Measurements from ENCODE around the gene ELOVL5.

ELOVL5 gene

DNA sequence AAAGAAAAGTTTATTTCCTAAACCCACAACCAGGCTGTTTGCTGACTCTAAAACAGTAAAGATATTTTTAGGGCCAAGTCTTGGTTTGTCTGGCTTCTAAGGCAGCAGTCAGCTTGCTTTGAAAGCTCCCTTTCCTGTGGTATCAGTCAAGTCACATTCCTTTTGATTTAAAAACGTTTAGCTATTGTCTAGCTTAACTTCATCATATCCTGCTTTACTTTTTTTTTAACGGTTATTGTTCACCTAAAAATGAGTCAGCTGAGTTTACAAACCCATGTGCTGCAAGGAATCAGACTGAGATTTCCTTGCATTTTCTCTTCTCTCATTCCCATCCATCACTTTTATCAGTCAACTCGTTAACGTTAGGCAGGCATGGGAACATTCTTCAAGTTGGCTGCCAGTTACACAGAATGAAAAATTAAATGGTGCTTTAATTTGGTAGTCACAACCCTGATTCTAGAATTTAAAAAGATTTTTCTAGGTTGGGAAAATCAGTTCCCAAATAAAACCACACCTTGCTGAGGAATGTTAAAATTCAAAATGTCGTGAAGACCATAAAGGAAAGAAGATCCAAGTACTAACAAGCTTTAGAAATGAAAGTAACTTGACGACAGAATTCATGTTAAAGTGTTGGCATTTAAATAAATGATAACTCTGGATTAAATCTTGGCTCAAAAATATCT lies 45.9 kb downstream of the ELOVL5 start:
- DNase-seq = no peak

DNA sequence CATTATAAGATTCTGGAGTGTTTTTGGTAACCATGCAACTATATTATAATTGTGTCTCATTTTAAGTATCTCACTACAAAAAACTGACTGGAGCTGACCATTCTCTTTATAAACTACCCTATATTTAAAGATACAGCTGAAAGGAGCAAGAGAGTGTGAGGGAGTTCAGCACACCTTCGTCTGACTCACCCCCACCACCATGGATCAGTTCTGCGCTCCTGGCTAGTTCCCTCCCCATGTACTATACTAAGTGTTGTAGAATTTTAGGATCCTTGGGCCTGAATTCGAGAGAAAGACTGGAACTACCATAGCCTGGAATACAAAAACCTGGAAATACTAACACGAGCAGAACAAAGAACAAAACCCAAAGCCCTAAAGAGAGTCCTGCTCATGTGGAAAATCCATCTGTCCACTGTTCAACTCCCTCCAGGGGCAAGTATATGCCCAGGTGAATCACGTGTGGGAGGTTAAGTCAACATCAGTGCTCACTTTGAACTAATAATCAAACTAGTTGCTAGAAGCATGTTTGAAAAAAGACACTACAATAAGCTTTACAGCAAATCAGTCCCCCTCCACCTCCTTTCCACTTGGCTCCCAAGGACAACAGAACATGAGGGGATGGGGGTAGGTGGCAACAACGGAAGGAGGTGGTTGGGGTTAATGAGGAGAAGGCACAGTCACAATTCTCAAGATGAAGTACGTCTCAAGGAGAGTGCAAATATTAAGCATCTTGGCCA lies 46.8 kb downstream of the ELOVL5 start:
- DNase-seq = no peak

DNA sequence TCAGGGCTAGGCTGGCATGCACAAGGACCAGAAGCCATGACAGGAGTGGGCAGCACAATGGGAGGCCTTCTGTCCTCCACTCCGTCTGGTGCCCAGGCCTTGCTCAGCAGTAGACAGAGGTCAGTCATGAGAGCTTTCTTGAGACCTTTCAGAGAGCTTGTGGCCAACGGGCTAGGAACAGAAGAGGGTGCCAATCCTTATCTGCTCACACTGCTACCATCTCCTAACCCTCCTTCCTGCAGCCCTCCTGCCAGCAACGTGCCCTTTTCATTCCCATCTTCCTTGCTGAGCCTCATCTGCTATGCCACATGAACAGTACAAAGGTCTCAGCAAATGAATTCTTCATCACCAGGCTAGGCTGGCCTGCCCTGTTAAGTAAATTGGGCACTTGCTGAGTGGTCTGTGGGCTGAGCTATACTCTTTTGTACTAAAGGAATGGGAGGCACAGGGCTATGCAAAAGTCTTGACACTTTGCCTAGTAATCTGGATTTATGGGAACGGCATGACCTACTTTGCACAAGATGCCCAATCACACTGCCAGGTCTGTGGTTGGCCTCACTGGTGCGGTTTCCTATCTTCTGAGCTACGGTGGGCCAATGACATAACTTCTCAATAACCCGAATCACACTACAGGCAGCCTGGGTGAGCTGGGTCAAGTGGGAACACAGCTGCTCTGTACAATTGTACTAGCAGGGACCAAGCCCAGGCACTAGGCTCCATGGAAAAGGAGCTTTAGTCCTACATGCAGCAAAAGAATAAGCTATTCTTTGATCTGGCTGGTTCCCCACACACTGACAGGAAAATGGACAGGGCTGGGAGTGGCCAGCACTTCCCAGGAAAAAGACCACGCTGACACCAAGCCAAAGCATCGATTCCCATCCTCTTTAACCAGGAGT lies 47.8 kb downstream of the ELOVL5 start:
- no peak for DNase-seq

DNA sequence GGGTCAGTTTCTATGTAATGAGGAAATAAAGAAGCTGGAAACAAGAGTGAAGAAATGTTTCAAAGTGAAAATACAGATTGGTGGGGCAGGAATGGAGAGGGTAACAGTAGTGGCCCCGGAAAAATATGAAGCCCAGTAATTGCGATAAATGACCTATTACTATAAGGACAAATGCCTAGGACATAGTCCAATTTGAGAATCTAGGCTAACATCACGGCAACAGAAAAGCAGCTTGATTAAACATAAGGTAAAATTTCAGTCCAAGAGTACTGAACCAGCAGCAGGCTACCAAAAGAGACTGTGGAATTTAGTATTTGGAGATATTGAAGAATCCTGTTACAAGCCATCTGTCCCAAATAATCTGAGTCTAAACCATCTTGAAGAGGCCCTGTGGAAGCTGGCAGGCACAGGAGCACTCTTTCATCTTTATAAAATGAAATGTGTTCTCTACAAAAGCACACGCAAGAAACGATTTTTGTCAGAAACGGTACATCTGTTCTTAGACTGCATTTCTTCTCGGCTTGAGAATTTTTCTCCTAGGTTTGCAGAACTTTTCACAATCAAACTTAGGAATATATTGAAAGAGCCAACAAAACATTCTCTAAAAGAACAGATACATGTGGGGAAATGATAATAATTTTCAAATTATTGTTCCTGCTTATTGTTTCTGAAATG lies 49.3 kb downstream of the ELOVL5 start:
- DNase-seq = no peak

DNA sequence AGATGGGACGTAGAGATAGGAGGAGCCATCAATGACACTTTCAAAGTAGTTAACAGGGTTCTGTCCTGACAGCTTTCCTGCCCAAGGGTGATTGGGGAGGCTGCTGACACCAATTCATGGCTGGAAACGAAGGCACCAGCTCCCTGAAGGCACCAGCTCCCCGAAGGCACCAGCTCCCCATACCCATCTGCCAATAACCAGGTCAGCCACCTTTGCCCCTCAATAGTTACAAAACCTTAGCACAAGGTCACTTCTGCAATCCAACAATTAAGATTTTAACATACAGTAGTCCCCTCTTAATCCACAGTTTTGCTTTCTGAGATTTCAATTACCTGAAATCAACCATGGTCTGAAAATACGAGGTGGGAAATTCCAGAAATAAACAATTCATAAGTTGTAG lies 51.7 kb downstream of the ELOVL5 start:
- DNase-seq = no peak

DNA sequence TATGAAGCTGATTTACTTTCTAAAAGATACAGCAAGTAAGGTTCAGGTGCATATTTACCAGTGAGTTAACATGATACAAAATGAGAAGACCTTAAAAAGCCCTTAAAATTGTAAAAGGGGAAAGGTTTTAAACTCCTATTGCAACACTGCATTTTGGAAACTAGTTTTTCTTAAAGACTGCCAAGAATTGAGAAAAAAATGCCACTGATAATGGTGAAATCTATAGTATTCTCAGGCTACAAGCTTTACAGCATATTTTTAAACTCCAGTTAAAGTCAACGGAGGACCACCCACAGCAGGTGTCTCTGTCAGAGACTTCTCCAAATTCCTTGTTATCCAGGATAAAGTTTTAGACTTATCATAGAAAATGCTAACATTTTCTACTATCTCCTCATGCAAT lies 53.6 kb downstream of the ELOVL5 start:
- DNase-seq = no peak

DNA sequence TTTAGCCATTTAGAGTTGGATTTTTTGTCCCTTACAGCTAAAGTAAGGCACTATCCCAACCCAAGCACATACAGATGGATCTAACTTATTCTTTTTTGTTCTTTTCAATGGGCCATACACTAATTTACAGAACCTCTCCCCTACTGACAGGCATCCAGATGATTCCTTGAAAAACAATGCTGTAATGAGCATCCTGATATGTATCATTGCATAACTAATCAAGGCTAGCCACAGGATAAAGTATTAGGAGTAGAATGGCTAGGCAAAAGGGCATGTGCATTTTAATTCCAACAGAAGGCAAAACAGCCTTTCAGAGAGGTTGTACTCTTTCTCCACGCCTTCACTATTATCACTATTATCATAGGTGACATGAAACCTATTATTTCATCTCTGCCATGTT lies 54.1 kb downstream of the ELOVL5 start:
- DNase-seq = no peak

DNA sequence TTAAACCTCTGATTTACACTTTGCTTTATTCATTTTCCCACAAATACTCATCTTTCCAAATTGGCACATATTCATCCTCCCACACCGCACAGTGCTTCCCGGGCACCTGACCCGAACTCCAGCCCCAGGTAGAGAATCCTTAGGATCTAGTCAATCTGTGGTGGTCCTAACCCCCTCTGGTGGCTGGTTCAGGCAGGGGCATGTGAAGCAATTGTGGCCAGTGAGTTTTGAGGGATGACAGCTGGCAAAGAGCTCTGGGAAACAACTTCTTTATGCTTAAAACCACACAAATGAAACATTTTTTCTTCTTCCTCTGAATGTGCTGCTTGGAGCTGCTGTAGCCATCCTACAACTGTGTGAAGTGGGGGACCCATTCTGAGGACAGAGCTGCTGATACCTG lies 54.7 kb downstream of the ELOVL5 start:
- DNase-seq = no peak

DNA sequence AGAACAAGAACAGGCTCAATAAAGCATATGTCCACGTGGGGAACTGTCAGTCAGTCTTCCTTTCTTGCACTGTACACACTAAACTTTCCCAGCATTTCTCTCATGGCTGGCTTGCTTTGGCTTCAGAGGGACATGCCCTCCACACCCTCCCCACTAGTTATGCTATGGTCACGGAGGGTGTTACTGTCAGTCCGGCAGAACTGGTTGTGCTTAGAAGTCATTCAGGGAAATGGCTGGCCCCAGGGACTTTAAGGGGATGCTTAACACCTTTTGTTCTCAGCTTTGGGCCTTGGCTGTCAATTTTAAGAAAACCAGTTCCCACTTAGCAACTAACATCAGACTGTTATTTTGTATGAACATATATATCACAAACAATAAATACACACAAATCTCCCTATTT lies 55.1 kb downstream of the ELOVL5 start:
- no peak for DNase-seq

DNA sequence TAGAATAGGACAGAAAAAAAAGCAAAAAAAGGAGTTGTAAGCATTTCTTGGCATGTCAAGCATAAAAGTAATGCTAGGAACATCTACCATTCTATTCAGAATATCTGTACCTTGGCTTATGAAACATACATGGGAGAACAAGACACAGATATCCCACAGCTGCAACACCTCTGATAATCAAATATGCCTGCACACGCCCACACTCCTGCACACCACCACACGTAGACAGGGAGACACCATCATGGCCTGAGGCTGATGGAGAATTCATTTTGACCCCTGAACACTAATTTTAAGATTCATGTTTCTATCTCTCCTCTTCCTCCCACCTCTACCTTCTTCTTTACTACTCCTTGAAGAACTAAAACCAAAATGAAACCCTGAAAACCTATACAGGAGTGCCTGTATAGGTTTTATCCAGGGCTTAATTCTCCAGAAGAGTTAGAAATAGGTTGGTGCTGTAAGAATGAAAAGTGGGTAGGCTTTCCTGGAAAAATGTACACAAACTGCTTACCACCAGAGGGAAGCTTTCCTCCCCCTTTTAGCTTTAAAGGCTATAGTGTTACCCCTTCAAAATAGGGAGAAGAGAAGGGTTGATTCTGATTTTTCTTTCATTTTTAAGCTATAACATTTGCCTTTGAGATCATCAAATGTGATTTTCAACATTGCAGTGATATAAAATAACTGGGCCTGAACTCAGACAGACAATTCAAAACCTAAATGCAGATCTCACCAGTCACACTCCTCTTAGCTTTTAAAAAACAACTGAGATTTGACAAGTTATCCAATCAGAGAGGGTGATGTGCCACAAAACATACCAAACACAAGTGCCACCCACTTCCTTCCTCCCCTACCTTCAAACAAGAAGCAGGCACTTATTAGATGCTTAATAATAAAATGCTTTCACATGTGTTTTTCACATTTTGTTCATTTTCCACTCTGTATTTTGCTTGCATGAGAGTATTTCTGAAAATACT lies 57.9 kb downstream of the ELOVL5 start:
- DNase-seq = no peak

DNA sequence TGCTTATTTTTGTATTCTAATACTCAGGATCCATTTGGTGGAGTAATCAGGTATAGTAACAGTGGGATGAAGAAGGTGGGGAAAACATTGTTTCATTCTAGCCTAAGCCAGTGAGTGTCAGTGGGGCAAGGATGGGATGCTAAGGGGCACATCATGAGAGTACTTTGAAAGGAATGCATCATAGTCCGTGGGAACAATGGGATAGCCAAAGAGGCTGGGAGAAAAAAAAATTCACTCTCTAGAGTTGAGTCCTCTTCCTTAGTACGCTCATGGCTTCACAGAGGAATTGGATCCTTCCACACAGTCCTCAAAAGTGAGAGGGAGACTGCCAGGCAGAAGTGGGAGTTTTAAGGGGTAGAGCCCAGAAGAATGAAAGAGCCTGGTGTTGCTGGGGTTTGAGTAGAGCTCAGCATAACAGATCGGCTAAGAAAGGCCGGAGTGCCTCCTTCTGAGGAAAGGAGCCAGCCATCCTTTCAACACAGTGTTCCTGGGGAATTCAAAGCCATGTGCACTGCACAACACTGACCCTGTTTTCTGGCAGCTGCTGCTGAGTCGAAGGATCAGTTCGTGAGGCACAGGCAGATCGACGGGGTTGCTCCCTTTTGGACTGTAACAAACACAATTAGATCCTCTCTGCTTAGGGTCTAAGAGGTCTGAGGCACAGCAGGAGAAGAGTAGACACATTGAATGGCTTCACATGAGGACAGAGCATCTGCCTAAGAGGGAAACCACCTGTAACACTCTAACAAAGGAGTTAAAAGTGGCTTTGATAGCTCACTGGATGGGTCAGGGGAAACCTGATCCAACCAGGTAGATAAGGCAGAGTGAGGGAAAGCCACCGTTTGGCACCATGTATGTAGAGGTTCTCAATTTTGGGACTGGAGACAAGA lies 61.2 kb downstream of the ELOVL5 start:
- no peak for DNase-seq

DNA sequence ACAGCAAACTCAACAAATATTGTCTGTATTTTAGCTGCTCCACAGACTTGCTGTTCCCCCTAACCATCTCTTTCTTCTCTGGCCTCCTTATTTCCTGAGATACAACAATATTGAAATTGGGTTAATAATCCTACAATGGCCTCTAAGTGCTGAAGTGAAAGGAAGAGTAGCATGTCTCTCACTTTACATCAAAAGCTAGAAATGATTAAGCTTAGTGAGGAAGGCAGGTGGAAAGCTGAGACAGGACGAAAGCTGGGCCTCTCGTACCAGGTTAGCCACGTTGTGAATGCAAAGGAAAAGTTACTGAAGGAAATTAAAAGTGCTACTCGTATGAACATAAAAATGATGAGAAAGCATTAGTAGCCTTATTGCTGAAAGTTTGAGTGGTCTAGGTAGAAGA lies 63.8 kb downstream of the ELOVL5 start:
- DNase-seq = no peak

DNA sequence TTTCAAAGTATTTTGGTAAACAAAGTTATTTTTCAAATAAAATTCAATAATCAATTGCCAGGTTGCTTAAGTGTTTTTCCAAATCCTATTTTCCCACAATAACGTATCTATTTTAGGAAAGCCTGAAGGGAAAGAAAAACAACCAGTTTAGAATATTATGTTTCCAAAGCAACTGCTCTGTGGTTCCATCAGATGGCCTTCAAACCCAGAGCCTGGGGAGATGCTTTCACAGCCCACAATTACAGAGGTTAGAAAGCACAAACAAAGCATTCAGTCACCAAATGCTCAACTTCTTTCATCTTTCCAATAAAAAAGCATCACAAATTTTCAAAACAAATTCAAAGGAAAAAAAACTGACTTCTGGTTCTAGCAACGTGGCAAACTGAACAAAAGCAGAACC lies 66.0 kb downstream of the ELOVL5 start:
- DNase-seq = no peak

DNA sequence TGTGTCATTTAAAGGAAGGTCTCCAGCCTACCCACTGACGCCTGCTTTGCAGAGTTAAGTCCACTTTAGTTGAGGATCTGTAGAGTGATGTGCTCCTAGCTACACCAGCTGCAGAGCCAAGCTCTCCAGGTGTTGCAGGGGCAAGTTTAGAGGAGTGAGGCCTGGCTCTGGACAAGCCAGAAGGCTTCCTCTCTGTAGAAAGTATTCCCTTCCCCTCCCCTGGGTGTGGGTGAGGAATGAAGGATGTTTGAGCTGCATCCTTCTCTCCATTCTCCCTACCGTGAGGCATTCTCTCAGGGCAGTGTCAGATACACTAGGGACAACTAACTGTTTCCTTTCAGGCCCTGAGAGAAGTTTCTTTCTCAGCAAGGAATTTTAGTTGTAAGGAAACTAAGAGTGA lies 66.5 kb downstream of the ELOVL5 start:
- DNase-seq = no peak

DNA sequence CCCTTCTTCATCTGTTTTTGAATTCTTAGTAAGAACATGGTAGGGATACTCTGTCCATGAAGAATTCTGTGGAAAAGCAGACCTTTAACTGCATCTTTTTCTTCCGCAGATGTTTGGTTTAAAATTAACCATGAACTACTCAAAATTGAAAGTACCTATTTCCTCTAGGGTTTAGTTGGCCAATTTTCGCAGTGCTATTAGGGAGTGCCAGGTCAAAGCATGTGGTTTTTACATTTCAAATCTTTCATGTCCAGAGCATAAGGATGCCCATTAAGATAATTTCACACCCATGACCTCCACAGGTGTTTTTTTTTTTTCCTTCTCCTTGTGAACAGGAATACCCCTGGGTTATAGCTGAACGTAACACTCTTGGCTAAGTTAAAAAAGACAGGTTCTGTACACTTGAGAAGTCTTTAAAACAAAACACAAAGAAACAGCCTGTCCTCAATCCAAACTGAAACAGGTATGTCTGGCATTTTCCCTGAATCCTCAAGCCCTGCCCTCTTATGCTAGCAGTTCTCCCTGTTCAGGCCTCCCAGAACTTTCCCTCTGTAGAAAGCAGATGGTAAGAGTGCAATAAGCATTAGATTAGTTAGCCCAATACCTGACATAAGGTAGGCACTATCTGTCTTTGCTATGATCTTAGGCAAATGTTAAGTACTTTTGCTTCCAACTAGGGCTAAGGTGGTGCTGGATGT lies 67.1 kb downstream of the ELOVL5 start:
- DNase-seq = no peak

DNA sequence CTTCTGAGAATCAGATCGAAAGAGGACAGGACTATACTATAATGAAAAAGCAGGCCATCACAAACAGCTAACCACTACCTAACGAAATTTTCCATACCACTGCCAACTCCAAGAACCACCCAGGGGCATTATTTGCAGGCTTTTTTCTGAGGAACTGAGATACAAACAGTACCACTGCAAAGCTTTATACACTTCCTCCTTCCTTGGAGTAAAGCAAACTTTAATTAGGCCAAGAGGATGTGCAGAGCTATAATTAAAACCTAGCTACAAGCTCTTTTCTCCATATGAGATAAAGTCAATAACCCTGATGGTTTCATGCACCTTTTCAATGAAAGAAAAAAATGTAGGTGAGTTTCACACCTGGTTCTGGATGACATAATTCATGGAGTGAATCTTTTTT lies 68.5 kb downstream of the ELOVL5 start:
- no peak for DNase-seq

DNA sequence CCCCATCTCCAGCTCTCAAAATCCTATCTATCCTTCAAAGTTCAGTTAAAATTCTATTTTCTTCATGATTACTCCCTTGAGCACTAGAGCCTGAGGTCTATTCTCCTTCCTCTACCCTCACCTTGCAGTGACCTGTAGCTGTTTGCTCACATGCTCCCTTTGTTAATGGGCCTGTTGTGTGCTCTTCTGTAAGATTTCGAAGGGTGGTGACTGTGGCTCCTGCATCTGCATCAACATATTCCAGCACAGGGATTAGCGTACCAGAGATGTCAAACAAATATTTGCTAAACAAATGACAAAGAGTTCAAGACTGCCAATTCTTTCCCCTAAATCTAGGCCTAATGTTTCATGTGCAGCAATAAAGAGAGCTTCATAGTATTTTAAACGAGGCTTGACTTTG lies 69.5 kb downstream of the ELOVL5 start:
- DNase-seq = no peak

DNA sequence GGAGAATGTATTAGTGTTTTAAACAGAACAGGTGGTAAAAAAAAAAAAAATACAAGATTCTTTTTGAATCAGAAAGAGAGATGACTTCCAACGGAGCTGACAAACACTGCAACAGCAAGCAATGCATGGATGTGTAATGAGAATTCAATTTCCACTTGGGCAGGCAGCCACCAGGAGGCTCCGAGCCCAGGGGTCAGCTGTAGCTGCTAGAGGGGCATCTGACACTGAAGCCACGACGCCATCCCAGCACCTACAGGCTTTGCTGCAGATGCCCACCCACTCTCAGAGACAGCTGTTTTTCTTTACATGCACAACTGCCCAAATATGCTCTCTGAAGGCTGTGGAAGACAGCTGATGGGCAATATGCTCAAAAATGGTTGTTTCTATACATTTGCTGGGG lies 75.4 kb downstream of the ELOVL5 start:
- no peak for DNase-seq

DNA sequence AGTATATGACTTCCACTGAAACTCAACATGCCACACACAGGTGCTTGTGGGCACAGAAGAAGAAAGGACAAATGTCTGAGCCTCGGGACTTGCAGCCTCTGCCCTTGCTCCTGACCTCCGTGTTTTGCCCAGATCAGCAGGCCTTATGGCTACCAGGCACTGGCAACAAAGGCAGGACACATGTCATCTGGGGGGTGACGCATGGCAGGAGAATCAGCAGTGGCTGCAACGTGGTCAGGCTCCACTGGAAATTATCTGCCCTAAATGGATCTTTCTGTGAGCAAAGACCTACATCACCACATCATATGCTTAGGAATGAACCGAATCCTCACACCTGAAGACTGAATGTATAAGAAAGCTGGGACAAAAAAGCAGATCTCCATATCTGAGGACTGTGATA lies 78.9 kb downstream of the ELOVL5 start:
- DNase-seq = no peak
